GM19455 (cell line): ENCODE measurements around the gene EPB41L4A.

Source experiments
- ATAC-seq: cut with Tn5 transposase; IDR thresholded peaks from one replicate; pipeline ENCODE4 v1.9.1; 2021; ENCODE audit not compliant: unreplicated experiment

EPB41L4A gene

GRCh38 chr5:112316006-112316405 is 103.1 kb downstream of the EPB41L4A start:
- ATAC-seq = no peak

- ATAC-seq = no peak
Measured at GRCh38 chr5:112312295-112313275, 106.5 kb downstream of the EPB41L4A start.

DNA sequence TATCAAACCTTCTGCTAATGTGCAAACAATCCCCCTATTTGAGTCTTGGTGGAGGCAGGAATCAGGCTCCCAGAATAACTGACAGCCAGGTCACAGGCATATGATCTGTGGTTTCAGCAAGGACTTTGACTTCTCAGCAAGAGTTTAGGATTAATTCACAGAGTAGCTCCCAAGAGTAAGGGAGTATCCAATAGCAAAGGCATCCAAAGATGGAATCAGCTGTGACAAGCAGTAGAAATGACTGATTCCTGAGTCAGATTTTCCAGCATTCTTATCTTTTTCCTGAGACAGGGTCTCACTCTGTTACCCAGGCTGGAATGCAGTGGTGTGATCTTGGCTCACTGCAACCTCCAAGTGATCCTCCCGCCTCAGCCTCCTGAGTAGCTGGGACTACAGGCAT is 108.3 kb downstream of the EPB41L4A start:
- ATAC-seq = no peak

DNA sequence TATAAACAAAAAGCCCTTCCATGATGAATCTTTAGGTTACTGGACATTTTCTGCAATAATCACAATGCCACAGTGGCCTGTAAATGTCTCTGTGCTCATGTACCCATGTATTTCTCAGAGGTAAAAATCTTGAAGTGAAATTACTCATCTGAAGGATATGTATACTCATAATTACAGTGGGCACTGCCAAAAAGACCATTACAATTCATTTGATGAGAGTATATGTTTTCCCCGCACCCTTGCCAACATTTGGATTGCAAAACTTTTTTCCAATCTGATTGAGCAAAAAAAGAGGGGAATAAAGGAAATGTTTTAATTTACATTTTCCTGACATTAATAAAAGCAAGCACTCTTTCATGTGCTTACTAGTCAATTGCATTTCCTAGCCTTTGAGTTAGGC is 110.5 kb downstream of the EPB41L4A start:
- no peak for ATAC-seq

- no peak for ATAC-seq
Measured at GRCh38 chr5:112306956-112307355, 112.1 kb downstream of the EPB41L4A start.

DNA sequence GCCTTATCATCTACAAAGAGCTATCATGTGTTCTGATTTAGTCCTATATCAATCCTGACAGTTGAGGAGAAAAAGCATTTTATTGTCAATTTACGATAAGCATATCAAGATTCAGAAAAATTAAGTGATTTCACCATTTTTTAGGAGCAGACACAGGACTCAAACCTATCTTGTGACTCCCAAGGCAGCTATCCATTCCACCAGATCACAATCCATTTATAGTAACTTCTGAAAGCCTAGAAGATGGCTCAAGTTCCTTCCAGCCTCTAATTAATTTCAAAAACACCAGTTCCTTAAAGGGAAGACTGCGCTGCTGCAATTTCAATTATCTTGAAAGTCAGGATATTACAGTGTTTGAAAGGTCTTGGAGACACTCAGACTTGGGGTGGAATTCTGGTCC is 114.3 kb downstream of the EPB41L4A start:
- ATAC-seq = no peak

DNA sequence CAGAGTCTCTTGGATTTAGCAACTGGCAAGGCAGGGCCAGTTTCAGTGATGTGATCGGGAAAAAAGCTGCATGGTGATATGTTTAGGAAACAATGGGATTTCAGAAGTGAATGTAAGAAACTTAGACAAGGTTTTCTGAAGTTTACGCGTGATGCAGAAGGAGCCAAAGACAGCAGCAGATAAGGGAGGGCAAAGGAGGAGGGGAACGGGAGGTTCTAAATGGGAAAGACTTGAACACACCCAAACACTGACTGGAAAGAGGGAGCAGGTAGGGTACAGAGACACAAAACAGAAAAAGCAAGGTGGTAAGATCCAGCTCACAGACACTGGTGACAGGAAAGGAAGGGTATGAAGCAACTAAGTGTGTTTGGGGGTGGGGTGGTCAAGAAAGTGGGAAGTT is 115.4 kb downstream of the EPB41L4A start:
- no peak for ATAC-seq

DNA sequence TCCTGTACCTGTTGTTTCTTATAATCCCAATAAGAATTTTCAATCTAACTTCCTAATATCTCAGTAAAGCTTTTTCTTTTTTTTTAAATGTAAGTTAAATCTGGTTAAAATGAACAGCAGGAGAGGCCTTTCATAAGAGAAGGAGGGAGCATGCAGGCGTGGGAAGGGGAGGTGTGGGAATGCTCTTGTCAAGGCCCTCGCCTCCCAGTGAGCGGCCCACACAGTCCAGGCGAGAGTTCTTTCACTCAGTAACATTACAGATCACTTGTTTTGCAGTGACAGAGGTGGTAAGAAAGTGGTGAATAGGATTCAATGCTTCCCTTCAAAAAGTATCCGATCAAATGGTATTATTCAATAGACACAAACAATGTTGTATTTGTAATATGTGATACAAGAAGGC is 125.0 kb downstream of the EPB41L4A start:
- ATAC-seq = no peak

DNA sequence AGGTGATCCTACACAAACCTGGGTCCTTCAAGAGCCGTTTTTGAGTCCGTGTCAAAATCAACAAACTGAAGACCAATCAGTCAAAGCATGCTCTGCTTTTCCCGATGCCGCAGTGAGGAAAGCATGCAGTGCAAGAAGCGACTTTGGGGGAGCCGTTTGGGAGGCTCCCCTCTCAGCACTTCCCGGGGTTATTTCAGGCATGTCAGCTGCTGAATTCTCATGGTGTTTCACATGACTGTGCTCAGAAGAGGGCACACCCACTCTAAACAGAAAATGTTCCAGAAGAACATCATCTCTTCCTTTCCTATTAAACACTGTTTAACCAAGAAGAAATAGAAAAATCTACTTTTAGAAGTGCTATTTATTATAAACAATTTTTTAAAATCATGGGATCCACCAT is 125.5 kb downstream of the EPB41L4A start:
- ATAC-seq = no peak

DNA sequence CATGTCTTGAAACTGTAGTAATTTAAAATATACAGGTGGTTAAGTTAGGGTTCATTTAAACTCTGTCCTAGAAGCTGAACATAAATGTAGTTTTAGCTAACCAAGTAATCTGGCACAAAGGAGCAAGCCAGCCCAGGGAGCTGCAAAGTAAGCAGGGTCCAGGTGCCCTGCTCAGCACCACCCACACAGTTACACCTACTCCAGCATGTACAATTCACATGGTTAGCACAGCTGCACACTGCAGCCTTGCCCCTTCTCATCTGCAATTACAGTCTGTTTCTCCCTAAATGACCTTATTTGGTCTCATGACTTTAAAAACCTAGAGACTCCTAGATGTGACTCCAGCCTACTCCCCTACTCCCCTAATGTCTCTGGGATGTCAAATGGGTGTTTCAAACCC is 128.4 kb downstream of the EPB41L4A start:
- no peak for ATAC-seq

GRCh38 chr5:112289465-112289864 is 129.6 kb downstream of the EPB41L4A start:
- ATAC-seq = no peak

DNA sequence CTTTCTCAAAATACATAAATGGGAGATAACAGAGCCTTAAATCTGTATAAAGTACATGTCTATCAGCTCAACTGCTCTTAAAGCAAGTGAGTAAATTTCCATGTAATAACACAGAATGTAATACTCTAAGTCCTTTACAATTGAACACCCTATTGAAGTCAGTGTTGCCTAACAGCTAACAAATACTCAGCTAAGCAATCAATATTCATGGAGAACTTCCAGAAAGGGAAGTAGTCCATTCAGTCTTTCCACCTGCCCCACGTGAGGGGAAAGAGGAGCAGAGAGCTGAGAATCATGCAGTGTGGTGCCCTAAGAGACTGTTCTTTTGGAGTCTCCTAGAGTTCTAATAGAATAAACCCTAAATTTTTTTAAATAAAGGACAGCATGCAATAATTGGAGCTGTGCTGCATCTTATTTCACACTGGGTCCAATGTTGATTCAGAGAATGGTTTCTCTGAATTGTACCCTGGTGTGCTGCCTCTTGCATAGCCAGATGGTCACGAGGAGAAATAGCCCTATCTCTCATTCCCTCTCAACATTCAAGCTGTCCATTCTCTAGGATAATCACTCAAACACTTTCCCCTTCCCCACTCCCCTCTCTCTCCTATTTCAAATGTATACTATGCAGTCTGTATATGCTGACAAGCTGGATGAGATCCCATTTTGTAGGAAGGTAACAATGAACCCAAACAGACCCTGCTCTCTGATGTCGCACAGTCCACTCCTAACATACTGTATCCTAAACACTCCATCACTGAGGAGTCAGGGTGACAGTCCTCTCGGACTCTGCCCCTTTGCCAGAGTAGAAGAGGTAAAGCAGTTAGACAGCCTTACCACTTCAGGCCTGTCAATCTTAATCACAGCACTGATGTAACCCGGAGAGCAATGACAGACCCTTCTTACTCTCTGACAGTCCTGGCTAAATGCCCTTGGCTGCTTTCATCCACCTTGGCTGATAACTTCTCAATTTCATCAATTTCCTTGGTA is 134.8 kb downstream of the EPB41L4A start:
- no peak for ATAC-seq

- ATAC-seq = no peak
Measured at GRCh38 chr5:112283034-112283582, 136.0 kb downstream of the EPB41L4A start.

- no peak for ATAC-seq
Measured at GRCh38 chr5:112279082-112279481, 140.0 kb downstream of the EPB41L4A start.

- no peak for ATAC-seq
Measured at GRCh38 chr5:112276991-112277390, 142.1 kb downstream of the EPB41L4A start.

GRCh38 chr5:112275671-112276070 is 143.4 kb downstream of the EPB41L4A start:
- ATAC-seq = no peak

DNA sequence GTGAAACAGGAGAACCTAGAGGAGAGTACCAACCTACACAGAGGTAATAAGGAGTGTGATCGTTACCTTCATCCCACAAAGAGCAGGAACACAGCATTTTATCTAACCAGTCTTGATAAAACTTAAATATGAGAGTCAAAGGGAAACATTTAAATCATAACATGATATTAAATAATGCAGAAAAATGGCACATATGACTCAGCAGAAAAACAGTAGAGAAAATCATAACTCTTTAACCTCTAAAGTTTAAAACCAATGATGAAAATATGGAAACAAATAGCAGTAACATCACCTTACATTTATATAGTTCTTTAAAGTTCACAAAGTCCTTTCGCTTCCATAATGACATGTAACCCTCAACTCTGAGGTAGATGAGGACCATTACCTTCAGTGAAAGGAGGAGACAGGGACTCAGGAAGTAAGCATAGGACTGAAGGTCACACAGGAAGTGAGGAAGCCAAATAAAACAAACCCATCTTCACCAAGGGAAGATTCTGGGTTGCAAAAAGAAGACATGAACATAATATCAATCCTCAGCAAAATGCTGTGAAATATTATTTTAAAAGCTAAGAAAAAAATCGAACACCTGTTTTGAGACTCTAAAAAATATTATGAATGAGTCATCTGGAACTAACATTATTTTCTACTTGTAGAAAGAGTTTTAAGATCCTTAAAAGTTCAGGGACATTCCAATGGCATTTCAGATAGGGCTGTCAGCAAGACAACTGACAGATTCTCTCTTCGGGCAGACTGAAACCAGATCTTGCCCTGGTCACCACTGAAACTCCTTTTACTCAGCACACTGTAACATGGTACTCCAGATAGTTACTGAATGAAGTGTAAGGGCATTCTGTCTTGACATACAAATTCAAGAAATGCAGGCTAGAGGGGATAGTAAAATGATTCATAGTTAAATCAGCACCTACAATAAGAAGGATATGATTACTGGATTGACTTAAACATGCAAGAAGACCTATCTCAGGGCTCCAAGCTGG is 148.5 kb downstream of the EPB41L4A start:
- ATAC-seq = no peak

- no peak for ATAC-seq
Measured at GRCh38 chr5:112267231-112267630, 151.8 kb downstream of the EPB41L4A start.

- no peak for ATAC-seq
Measured at GRCh38 chr5:112264666-112265065, 154.4 kb downstream of the EPB41L4A start.

- no peak for ATAC-seq
Measured at GRCh38 chr5:112264151-112264550, 154.9 kb downstream of the EPB41L4A start.
